ENCODE measurements around the gene DRG2. TPM values are rescaled to one million over a fixed set of nuclear protein-coding genes. Genes with fewer than 3 reads are reported as not detected.

DRG2 gene
- total and polyA plus RNA-seq, 2 of the 4 experiments (the other 2 are of a cell fraction), result 43.6 to 45.1 TPM

- CTCF ChIA-PET, result no interaction called here
- no peak within 1 kb of the TSS for H4K8ac ChIP-seq (ENCODE audit: low read depth in 2 of 2, low read length in 2 of 2)
- H2AFZ ChIP-seq (replicated peaks; ENCODE audit: low read length, poor library complexity), result peak within 1 kb of the TSS; percentile 3
- no peak within 1 kb of the TSS for H2BK15ac ChIP-seq (ENCODE audit: low read depth, low read length)
- no peak within 1 kb of the TSS for H4K91ac ChIP-seq (ENCODE audit: insufficient read depth, low read depth, low read length)
- H3K4me2 ChIP-seq (ENCODE audit: low read depth, low read length), result no peak within 1 kb of the TSS
- intact Hi-C loops (cut with micrococcal nuclease) (no loop called here), in situ Hi-C loops (cut with MboI; ENCODE audit: low sequenced_read_pairs) (no loop called here), dilution Hi-C loops (cut with HindIII; ENCODE audit: low sequenced_read_pairs, unreplicated experiment) (no loop called here)
- H3K18ac ChIP-seq (ENCODE audit: low read depth, low read length), result no peak within 1 kb of the TSS
- no peak within 1 kb of the TSS for H3K4me3 ChIP-seq (ENCODE audit: insufficient read depth, low read depth, low read length)
- no peaks in the 10 kb centered on the region for H3K79me1 ChIP-seq (ENCODE audit: low read depth in 1 of 2, low read length in 2 of 2)
- H2AK9ac ChIP-seq (replicated peaks; ENCODE audit: low read depth, low read length, poor library complexity), result peak within 1 kb of the TSS; percentile 59
- no peak within 1 kb of the TSS for H4K5ac ChIP-seq (ENCODE audit: low read depth, low read length)
- no peaks in the 10 kb centered on the region for H3K27me3 ChIP-seq (ENCODE audit: control insufficient read depth, insufficient read depth, low read length)
- POLR2A ChIA-PET (ENCODE audit: unreplicated experiment), result no interaction called here
- H3K27ac ChIP-seq (ENCODE audit: insufficient read depth, low read length), result no peak within 1 kb of the TSS
- no peaks in the 10 kb centered on the region for H3K4me1 ChIP-seq (ENCODE audit: control insufficient read depth, insufficient read depth, low read length)
- 92% methylated on average over 4 of the region's 17 CpGs; no CpG with 5 or more reads in 1 of the 2 experiments for WGBS, 2 experiments (ENCODE audit: extremely low coverage in 2 of 2, insufficient read length in 1 of 2)
- no peak within 1 kb of the TSS for H3K23ac ChIP-seq (ENCODE audit: low read depth, low read length)
- H3K9me1 ChIP-seq (ENCODE audit: insufficient read depth, low read length), result peaks cover 6% of the 10 kb centered on the region
- H2BK120ac ChIP-seq (ENCODE audit: low read depth, low read length), result no peak within 1 kb of the TSS
- H2AK5ac ChIP-seq (ENCODE audit: low read depth, low read length), result no peak within 1 kb of the TSS
- no peak within 1 kb of the TSS for H2BK20ac ChIP-seq (ENCODE audit: low read depth, low read length)
- no peak within 1 kb of the TSS for H3K9ac ChIP-seq (ENCODE audit: low read depth, low read length)
- H3K36me3 ChIP-seq (ENCODE audit: control insufficient read depth, insufficient read depth, low read length), result peaks cover 27% of the 10 kb centered on the region
- no peak for ATAC-seq (ENCODE audit: low read depth)
- no peaks in the 10 kb centered on the region for H3K9me3 ChIP-seq (ENCODE audit: control insufficient read depth, insufficient read depth, low read length)
- BruUV-seq (replicated peaks), result no TSS peak
- no peak within 1 kb of the TSS for H3K14ac ChIP-seq (replicated peaks; ENCODE audit: low read depth, low read length)
- no peak for DNase-seq
- H2BK5ac ChIP-seq (ENCODE audit: low read depth, low read length, poor library complexity, severe bottlenecking), result no peak within 1 kb of the TSS
- H3K4ac ChIP-seq (ENCODE audit: low read depth, low read length), result no peak within 1 kb of the TSS
- no peaks in the 10 kb centered on the region for H4K20me1 ChIP-seq (ENCODE audit: insufficient read depth, low read length)
- no peak within 1 kb of the TSS for H3K56ac ChIP-seq (ENCODE audit: extremely low read depth, insufficient read depth, low read length)
- TF ChIP-seq NFE2L2 (IDR thresholded peaks at IDR 0.05; ENCODE audit: low read depth, low read length) (no peak), MAZ (IDR thresholded peaks at IDR 0.05; ENCODE audit: borderline replicate concordance, low read depth, low read length) (no peak), RAD21 (IDR thresholded peaks at IDR 0.05; ENCODE audit: low read length) (no peak), FOS (IDR thresholded peaks at IDR 0.05; ENCODE audit: low read depth, low read length) (no peak), MXI1 (IDR thresholded peaks at IDR 0.05; ENCODE audit: borderline replicate concordance, low read depth, low read length) (no peak), BHLHE40 (IDR thresholded peaks at IDR 0.05; ENCODE audit: low read depth, low read length) (no peak), RCOR1 (IDR thresholded peaks at IDR 0.05; ENCODE audit: insufficient replicate concordance, low read length) (no peak), RFX5 (IDR thresholded peaks at IDR 0.05; ENCODE audit: low read depth, low read length) (no peak), MAFK (IDR thresholded peaks at IDR 0.05; ENCODE audit: low read depth, low read length) (no peak), POLR2A (IDR thresholded peaks at IDR 0.05; ENCODE audit: low read depth, low read length) (no peak), SMC3 (IDR thresholded peaks at IDR 0.05; ENCODE audit: low read depth, low read length) (no peak), ELK1 (IDR thresholded peaks at IDR 0.05; ENCODE audit: borderline replicate concordance, low read depth, low read length) (no peak), CTCF (conservative IDR thresholded peaks at IDR 0.05; ENCODE audit: low read depth, low read length) (no peak), CHD1 (IDR thresholded peaks at IDR 0.05; ENCODE audit: low read depth, low read length) (no peak), CEBPB (IDR thresholded peaks at IDR 0.05; ENCODE audit: low read depth, low read length) (no peak)
These were observed 20.9 kb downstream of the DRG2 start, which contains the start of gene MYO15A for GRCh38 chr17:18108401-18109312. MYO15A (plus strand) TSS chr17:18108756; CDS start chr17:18118801, 10,045 bp downstream.

All from IMR-90 (cell line).